GM19239 (cell line): Measurements from ENCODE around the gene OVCA2.
A peak's percentile ranks its signal among the peaks of the same experiment; 100 is the strongest.

Experiments used
- DNase-seq: peaks from one replicate; pipeline ENCODE4 v3.0.0; 2011; ENCODE audit warnings: low spot score; ENCODE audit not compliant: insufficient read length
- FAIRE-seq: peaks from 2 replicates; lab custom pipeline; 2011; peaks lifted over from hg19 to GRCh38; lab: Jason Lieb, UNC

Gene OVCA2

DNA sequence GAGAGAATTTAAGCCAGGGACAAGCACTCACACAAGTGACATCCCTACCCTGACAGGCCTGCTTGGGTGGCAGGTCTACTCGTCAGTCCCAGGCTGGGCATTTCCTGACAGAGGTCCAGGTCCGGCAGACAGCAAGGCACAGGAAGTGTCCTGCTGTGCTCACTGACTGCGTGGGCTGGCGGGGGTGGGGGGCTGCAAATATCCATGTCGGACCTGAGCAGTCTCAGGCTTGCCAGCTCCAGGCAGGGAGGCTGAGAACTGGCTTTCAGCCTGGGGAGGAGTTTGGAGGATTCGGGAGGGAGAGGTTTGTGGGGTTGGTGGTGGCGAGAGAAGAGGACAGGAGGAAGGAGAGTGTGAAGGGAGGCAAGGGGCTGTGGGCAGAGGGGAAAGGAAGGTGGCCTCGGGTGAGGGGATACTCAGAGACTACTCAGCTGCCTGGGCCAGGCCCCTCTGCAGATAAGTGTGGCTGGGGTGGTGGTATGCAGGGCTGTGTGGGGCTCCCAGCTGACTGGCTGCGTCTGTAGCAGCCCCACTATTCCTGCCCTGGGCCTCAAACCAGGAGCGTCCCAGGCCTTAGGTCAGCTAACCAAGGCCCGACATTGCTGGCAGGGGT, 20.9 kb downstream of the OVCA2 start:
- FAIRE-seq (no peak), DNase-seq (no peak)

DNA sequence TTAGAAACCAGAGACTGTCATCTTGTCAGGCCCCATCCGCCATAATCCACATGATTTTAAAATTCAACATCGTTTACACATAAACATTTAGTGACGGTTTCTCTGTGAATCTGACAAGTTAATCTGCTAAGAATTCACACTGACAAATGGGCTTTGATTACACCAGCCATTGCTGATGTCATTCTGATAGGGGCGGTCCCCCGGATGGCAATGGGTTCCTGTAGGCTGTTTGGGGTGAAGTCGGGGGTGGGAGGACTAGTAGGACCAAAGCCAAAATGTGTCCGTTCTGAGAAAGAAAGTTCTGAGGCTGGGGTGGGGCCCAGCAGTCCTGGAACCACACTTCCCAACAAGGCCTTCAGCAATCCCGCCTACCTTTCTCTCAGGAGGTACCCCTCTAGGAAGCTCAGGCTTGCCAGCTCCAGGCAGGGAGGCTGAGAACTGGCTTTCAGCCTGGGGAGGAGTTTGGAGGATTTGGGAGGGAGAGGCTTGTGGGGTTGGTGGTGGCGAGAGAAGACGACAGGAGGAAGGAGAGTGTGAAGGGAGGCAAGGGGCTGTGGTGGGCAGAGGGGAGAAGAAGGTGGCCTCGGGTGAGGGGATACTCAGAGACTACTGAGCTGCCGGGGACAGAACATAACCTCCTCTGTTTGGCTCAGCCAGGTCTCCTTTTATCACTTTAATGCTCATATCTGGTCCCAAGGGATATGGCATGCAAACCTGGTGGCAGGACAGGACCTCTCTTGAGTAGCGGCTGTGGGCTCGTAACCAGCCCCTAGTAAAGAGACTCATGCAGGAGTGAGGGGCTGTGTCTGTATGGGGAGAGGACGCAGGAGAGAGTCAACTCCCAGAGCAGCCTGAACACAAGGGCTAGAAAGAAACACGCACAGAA, 21.7 kb downstream of the OVCA2 start:
- FAIRE-seq (peak; percentile 40), DNase-seq (no peak)

DNA sequence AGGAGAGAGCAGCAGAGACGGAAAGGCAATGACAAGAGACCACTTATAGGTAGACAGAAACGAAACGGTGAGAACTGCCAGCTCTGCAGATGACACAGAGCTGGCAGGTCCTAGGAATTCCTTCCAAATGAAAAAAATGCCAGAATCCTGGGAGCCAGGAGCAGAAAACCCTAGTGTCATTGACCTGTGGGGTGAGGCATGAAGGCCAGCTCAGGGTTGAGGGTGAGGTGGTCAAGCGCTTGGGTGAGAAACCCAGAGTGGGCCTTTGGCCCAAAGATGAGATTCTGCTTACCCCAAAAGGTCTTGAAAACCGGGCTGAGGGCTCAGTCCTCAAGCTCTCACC, 22.3 kb downstream of the OVCA2 start:
- FAIRE-seq = peak; percentile 85
- no peak for DNase-seq

DNA sequence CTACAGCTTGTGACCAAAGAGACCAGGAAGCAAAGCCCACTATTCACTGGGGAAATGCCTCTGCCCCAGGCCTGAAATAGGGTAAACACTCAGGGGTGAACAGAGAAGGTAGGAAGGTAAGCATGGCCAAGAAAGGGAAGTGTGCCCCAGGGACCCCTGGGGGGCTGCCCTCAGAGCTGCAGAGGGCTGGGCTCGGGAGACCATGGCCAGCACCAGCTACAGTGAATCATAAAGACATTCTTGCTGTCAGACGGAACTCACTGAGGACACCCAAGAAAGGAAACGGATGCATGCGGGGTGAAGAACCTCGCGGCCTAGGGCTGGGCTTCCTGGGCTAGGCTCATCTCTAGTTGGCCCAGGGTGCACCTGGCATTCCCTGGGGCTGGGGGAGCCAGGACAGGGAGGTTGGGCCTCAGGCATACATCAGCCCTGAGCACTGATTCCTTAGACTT, 22.7 kb downstream of the OVCA2 start:
- DNase-seq (no peak), FAIRE-seq (peak; percentile 89)

DNA sequence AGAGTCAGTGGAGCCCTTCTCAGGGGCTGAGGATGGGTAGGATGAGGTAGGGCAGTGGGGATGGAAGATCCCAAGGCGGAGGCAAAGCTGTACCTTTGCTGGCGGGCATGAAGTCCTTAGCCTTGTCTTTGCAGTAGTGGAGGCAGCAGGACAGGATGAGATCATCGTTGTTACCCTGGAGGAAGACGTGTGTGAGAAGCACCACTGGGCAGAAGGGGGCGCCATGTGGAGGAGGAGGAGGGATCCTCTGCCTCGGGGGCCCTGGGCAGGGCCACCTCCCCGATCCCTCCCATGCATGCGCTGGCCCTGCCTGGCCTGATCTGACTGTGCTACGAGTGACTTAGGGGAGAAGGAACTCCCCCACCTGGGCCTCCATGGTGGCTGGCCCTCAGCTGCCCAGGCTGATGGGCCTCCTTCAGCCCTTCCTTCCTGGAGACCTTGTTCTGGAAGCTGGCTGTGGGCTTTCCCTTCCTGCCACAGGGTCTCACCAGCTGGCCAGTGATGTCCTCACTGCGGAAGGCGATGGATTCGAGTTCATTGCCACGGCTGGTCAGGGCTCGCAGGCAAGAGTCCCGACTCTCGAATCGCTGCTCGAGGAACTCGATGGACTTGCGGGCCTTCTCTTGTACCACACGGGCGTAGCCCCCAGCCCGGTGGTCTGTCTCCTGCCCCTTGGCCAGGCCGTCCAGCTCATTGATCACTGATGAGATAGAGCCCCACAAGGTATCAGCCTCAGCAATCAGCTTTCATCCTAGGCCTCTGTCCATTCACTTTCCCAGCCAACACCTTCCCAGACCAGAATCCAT, 23.4 kb downstream of the OVCA2 start:
- no peak for FAIRE-seq
- DNase-seq = peak; percentile 46

DNA sequence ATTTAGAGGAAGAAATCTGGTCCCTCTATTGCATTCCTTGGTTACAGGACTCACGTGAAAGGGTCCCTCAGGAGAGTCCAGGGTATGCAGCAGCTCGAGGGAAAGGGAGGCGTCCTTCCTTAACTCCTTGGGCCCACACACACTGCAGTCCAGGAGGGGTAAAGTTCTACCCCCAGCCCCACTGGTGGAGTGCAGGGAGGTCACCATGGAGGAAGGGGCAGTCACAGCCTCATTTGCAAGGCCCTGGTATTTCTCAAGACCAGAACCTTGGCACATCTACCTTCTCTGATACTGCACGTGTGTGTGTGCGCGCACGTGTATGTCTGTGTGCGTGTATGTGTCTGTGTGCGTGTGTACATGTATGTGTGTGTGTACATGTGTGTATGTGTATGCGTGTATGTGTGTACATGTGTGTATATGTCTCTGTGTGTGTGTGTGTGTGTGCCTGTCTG, 24.2 kb downstream of the OVCA2 start:
- DNase-seq (no peak), FAIRE-seq (no peak)

DNA sequence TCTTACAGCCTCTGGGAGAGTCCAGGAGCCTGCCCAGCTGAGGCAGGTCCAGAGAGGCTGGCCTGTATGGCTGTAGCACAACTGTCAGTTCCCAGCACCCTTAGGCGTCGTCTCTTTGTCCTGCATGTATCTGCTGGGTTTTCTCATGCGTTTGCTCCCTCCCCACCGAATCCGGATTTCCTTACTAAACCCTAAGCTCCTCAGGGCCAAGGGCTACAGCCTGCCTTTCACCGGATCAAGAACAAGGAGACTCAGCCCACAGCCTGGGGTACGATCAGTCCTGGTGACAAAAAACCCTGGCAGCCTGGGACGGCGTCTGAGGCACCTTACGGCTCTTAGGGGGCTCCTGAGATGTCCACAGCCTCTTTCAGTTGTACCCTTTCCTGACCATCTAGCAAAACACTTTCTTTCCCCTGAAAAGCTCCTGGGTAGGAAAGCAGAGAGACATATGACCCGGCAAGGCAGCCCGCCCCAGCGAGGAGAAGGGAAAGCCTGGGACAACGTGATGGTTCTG, 25.3 kb downstream of the OVCA2 start:
- FAIRE-seq (no peak), DNase-seq (no peak)

DNA sequence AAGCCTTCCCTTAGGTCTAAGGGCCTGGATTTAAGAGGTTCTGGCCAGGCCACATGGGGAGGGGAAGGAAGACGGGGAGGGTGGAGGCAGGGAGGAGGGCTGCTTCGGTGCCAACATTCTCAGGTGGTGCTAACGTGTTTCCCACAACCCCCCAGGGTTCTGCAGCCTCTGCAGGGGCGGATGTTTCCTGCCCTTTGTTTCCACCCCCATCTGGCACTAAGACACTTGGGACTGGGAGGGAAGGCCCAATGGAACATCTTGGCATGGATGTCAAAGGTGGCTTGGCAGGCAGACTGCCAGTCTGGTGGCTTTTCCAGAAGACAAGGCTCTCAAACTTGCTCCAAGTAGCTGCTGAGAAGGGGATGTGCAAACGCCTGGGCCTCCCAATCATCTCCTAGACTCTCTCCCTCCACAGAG, 25.8 kb downstream of the OVCA2 start:
- DNase-seq (no peak), FAIRE-seq (no peak)

DNA sequence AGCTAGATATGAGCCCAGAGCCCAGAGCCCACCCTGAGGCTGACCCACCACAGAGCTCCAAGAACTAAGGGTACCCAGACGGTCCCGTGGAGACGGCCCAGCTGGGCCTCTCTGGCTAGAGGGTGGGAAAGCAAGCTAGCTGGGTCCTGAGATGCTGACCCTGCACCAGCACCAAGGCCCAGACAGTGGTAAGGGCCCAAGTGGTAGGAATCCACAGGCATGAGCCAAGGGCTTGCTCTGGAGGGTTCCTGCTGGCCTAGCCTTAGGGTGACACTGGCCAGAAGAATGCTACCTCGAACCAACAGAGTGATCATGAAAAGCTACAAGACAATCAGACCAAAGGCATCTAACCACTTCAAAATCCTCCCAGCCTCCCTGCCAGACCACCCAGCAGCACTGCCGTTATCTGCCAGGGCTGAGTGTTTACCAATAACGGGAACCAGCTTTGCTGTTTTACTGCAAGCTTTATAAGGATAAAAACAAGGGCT, 26.3 kb downstream of the OVCA2 start:
- DNase-seq (no peak), FAIRE-seq (peak; percentile 18)

DNA sequence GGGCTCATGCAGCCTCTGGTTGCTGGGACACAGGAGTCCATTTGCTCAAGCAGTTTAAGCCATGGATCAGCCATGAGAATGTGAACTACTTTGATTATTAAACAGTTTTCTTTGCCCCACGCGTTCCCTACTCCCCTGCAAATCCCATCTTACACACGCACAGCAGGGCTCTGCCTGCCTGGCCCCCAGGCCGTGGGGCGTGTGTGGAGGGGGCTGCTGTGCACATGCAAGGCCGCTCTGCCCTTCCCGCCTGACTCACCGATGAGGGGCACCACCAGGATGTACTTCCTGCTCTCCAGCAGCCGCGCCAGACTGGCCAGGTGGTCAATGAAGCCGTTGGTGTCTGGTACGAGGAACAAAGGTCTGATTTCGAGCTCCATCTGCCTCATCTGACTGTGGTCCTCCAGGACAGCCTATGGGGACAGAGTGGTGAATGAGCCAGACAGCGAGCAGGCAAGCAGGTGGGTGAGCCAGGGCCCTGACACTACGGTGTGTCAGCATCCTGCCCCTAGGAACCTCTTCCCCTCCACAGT, 26.8 kb downstream of the OVCA2 start:
- FAIRE-seq = peak; percentile 47

DNA sequence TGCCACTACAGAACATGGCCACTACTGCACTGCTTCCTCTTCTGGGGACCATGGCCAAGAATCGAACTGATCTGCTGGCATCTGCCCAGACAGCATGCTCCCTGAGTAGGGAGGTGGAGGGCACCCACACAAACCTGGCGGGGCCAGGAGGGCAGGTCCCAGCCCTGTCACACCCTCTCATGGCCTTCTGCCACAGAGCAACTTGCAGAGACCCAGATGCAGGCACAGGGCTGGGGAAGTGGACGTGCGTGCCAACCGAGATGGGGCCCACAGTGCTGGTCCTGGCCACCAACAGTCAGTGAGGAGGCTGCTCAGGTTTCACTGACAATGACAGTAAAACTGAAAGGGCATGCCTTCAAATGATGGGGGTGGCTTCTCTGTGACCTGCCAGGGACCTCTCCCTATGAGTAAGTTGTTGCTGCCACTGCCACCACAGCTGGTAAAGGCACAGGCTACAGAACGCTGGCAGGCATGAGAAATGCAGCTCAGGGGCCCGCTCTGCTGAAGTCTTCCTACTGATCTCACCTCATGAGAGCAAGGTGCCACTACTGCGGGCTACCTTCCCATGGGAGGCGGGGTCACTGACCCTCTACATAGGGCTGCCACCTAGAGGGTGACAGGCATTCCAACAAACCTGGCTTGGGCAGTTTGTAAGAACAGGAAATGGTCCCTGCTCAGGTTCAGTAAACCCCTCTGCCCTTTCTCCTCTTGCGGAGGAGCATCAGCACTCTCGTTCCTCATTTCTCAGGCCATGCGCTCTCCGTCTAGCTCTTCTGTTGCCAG, 28.6 kb downstream of the OVCA2 start:
- FAIRE-seq (peak; percentile 96), DNase-seq (peak; percentile 78)

More for the DNA sequence above, 26.8 kb downstream of the OVCA2 start:
- DNase-seq = no peak

DNA sequence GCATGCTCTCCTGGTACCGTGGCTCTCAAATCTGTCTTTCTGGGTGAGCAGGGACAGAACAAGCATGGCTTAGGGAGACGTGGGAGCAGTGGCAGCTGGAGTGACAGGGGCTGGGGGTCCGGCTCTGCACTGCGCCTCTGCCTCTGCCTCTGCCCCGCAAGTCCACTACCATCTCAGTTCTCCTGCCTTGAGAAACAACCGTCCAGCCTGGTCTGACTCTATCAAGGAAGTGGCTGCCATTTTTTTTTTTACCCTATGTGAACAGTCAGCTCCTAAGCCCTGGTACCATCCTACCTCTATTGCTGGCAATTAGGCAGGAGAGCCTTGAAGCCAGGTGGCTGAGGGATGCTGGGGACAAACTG, 29.2 kb downstream of the OVCA2 start:
- no peak for FAIRE-seq
- no peak for DNase-seq

DNA sequence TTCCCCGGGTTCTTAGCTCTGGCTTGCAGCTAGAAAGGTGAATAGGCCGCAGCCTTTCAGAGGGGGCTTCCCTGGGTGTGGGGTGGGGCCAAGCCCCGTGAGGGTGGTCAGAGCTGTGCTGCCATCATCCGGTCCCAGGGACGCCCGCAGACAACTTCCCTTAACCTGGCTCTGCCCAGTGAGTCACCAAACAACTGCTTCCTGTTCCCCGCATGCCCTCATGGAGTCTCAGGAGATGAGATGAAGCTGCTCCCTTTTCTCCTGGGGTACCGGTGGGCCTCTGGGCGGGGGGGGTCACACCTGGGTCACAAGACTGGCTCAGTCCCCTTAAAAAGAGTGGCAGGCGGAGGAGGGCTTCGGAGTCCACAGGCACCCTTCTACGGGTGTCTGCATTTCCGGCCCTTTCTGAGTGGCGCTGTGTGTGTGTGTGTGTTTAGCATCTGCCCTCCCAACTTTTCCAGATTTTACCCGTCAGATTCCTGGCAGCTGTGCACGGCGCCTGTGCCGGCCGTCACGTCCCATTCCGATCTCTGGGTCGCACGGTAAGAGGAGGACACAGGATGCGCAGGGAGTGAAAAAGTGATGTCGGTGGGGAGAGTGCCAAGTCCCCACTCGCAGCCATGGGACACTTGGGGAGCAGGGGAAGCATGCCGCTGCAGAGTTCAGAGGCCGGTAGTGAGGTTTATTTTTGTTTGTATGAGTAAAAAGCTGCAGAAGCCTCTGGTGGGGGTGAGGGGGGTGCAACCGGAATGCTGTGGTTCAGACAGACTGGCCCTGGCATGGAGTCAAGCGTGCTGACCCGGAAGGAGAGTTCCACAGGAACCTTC, 29.8 kb downstream of the OVCA2 start:
- no peak for DNase-seq
- no peak for FAIRE-seq

DNA sequence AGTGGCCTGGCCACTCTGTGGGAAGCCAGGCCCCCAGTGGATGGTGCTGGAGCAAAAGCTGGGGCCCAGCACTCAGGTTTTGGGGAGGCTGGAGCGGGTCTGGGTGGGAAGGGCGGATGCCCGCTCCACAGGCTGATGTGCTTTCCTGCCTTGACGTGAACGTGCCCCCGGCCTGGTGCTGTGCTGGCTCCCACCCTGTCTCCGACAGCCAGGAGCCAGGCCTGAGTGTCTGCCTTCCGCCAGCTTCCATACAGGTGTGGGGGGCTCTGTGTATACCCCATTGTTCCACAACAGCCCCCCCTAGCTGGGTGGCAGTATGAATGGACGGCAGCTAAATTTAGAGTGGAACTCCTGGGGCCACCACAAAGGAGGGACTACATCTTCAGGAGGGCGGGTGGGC, 33.1 kb downstream of the OVCA2 start:
- DNase-seq (no peak), FAIRE-seq (no peak)

DNA sequence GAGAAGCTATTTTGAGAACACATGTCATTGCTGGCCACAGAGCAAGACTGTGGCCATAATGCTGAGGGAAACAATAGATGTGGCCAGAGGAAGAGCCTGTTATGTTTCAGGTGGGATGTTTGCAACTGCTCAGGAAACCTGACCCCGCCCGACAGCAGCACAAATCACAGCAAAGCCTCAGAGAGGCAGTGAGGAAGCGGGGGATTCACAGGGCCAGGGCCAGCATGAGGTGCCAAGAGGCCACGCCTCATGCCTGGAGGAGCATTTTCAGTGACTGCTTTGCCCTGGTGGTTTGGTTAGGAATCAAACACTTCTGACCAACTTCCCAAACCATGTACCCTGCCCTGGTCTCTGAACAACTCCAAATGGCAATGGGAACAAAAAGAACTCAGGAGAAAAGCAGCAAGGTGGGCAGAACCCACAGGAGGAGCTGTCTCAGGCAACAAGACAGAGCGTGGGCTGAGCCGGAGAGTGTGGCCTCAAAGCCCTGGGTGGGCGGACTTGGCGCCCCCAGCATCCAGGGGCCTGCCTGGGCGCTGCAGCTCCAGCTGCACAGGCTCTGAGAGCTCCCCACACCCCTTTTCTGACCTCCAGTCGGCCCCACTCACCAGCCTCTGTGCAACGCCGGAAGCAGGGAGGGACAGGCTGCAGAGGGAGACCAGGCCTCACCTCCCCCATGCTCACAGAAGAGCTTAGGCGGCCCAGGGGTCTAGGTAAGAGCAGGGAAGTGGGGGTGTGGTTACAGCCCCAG, 33.7 kb downstream of the OVCA2 start:
- DNase-seq (no peak), FAIRE-seq (peak; percentile 67)

DNA sequence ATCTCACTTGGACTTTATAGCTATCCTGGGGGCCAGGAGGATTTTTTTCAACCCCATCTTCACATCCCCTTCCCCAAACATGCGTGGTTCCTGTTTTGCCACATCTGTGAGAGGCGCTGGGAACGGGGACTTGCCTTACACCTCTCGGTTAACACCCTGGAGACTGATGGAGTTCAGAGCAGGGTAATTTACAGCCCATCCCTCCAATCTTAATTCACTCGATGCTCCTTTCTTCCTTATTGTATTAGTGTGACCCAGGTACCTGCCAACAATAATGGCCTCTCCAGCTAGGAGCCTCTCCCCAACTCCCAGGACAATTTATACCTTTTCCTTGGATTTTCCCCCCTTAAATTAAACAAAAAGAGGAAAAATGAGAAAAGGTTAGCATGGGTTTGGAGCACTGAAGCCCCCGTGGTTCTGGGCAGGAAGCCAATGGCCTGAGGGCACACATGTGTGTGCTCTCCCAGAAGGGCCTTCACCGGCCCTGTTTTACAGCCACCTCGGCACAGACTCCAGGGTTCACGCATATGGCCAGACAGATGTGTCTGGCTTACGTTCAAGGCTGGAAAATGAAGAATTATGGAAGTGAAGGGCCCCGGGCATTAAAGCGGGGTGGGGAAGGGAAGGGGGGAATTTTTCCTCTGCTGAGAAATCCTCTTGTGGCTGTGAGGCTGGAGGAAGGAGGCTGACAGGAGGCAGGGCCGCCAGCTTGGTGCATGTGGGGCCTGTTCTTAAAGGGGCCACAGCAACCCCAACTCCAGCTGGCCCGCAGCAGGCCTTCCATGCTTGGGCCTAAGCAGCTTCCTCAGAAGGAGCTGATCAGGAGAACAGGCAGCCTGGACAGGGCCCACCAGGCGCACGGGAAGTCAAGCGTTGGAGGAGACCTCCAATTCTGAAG, 34.5 kb downstream of the OVCA2 start:
- DNase-seq (no peak), FAIRE-seq (no peak)

DNA sequence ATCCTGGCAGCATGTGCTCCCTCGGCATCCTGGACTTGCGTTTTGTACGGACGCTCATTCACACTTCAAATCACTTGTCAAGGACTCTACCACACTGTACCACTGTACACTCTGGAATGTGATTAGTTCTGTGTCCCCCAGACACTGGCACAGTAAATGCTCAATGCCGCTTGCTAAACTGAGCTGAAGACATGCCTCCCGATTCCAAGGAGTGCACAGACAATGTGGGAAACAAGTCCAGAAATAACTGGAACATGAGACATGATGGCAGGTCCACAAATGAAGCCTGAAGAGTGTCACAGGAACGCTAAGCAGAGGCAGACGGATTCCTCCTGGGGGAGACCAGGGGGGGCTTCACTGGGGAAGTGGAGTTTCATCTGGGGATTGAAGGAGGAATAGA, 35.2 kb downstream of the OVCA2 start:
- no peak for DNase-seq
- FAIRE-seq = no peak
